GM18520 (cell line): ENCODE results near the gene BLOC1S3.

ENCODE experiments used
- ATAC-seq: cut with Tn5 transposase; IDR thresholded peaks from one replicate; pipeline ENCODE4 v1.9.1; 2021; ENCODE audit not compliant: unreplicated experiment

Gene BLOC1S3

GRCh38 chr19:45179072-45179891 is 698 bp downstream of the BLOC1S3 start:
- no peak for ATAC-seq

- no peak for ATAC-seq
Observed at GRCh38 chr19:45179892-45180370, 1.3 kb downstream of the BLOC1S3 start.

- no peak for ATAC-seq
Observed at GRCh38 chr19:45180936-45181335, 2.4 kb downstream of the BLOC1S3 start.

GRCh38 chr19:45182758-45183157 is 4.2 kb downstream of the BLOC1S3 start:
- ATAC-seq = no peak

GRCh38 chr19:45184115-45184514 is 5.5 kb downstream of the BLOC1S3 start:
- ATAC-seq = no peak

- ATAC-seq = no peak
Observed at GRCh38 chr19:45186509-45187334, 8.1 kb downstream of the BLOC1S3 start.

- no peak for ATAC-seq
Observed at GRCh38 chr19:45187421-45188100, 9.0 kb downstream of the BLOC1S3 start.

- no peak for ATAC-seq
Observed at GRCh38 chr19:45189971-45190370, 11.4 kb downstream of the BLOC1S3 start.

- ATAC-seq = no peak
Observed at GRCh38 chr19:45191375-45191774, 12.8 kb downstream of the BLOC1S3 start.

GRCh38 chr19:45195764-45196163 is 17.2 kb downstream of the BLOC1S3 start:
- no peak for ATAC-seq

GRCh38 chr19:45200568-45200967 is 22.0 kb downstream of the BLOC1S3 start:
- no peak for ATAC-seq

GRCh38 chr19:45202637-45203036 is 24.1 kb downstream of the BLOC1S3 start:
- no peak for ATAC-seq

- no peak for ATAC-seq
Observed at GRCh38 chr19:45205810-45206209, 27.2 kb downstream of the BLOC1S3 start.

GRCh38 chr19:45206328-45206727 is 27.7 kb downstream of the BLOC1S3 start:
- no peak for ATAC-seq

- ATAC-seq = no peak
Observed at GRCh38 chr19:45211751-45212381, 33.3 kb downstream of the BLOC1S3 start.

GRCh38 chr19:45213031-45213430 is 34.4 kb downstream of the BLOC1S3 start:
- ATAC-seq = no peak

- ATAC-seq = no peak
Observed at GRCh38 chr19:45215391-45216191, 37.0 kb downstream of the BLOC1S3 start.

GRCh38 chr19:45216667-45217066 is 38.1 kb downstream of the BLOC1S3 start:
- no peak for ATAC-seq

GRCh38 chr19:45217193-45217956 is 38.8 kb downstream of the BLOC1S3 start:
- no peak for ATAC-seq
